CD4-positive, alpha-beta T cell treated with Interleukin-1 beta for 1 hour (primary cell): ENCODE measurements around the gene PBLD.

ENCODE experiments used
- DNase-seq, 2 donors: peaks; one replicate each; pipeline ENCODE4 v3.0.0-alpha.2; 2020 to 2022

The PBLD gene

DNA sequence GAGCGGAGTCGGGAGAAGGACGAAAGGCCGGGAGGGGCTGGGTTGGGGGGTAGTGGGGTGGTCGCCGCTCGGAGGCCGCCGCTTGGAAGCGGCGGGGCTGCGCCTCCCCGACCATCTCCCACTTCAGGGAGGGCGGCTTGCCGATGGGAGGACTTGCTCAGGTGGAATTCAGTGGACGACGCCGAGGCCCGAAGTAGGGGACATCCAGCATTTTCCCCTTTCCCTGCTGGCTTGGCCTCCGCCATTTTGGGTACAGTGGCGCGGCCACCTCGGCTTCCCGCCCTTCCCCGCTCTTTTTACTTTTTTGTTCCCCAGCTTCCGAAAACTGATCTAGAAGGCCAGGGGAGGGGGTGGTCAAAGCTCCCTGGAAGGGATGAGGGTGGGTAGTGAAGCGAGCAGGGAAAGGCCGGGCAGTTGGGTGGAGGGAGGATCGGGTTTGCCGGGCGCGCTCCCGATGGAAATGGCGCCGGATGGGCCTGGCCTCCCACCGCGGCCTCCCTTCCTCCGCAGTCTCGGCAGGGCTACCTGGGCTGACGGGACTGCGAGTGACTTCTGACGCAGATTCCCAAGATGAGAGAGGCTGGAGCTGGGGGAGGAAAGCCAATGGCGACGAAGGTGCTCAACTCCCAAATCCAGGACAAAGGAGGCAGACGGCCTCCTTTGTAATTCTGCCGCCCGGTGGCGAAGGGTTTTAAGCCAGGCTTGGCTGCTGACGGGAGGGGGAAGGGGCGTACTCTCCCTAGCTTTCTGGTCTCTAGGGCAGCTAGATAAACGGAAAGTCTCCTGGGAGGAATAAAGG is at the start of gene PBLD:
Gene PBLD, minus strand, starts transcription at position 670 of the 799 bp plus-strand sequence. CDS start 26,084 bp downstream, outside the sequence.
- DNase-seq: peak; percentile 63 to 66

DNA sequence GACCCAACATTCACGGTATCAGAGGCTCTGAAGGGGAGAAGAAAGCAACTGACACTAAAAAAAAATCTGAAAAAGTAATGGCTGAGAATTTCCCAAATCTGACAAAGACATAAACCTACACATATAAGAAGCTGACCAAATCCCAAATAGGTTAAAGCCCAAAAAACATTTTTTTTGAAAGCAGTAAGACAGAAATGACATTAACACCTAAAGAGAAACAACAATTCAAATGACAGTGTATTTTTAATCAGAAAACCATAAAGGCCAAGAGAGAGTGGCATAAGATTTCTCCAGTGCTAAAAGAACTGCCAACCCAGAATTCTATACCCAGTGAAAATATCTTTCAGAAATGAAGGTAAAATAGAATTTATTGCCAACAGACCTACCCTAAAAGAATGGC is 38.9 kb upstream of the PBLD start:
- no peak for DNase-seq

DNA sequence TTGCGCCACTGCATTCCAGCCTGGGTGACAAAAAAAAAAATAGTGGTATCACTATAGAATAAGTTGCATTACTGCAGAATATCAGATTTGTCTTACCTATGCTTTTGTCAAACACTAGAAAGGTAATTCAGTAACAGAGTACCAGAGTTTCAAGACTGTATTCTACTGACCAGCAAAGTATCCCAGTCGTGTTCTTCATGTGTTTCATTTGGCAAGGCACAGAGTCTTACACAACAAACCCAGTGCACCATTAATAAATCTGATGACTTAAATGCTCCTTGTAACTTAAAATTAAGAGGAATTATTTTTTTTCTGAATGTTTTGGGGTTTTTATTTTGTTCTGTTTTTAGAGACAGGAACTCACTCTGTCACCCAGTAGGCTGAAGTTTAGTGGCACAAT is 34.4 kb upstream of the PBLD start:
- DNase-seq: no peak

DNA sequence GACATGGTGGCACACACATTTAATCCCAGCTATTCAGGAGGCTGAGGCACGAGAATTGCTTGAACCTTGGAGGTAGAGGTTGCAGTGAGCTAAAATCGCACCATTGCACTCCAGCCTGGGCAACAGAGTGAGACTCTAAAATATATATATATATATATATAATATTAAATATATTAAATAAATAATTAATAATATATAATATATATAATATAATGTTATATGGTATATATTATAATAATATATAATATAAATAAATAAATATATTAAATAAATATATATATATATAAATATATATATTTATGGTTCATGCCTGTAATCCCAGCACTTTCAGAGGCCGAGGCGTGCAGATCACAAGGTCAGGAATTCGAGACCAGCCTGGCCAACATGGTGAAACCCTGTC is 33.9 kb upstream of the PBLD start:
- no peak for DNase-seq

DNA sequence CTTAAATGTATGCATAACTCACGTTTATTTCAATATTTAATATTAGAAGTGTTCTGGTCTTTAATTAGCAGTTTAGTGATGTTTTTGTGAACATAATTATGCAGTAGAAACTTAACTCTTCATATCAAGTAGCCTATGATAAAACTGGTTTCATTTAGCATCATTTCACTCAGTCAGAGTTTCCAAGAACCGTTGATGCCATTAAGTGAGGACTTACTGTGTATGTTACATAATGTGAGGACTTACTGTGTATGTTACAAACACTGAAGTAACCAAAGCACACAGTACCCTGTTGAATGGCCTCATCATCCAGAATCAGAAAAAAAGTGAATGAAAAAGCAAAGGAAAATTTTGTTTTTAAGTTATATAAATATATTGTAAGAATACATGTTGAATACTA is 32.9 kb upstream of the PBLD start:
- no peak for DNase-seq

DNA sequence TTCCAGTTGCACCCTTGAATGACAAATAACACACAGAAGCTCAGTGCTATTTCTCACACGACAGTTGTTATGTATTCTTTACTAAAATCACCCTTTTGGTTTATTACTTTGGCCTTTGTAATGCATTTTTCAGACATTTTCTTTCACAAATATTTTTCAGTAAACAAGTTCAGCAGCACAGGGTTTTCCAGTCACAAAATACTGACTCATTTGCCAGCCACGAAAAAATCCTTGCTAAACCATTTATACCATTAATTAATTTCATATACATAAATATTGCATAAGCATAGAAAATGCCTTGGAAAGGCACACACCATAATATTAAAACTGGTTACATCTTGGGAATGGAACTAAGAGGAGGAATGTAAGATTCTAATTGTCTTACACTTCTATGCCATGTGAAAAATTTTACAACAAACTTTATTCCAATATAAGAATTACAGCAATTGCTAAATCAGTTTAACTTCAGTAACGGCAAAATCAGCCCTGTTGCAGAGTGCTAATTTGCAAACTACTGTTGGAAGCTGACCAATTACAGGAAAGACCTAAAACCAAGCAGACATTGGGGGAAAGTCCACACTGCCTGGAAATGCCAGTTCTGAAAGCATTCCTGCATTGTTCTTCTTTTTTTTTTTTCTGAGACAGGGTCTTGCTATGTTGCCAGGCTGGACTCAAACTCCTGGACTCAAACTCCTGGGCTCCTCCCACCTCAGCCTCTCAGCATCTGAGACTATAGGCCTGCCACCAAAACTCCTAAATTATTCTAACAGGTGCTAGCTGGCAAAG is 31.6 kb upstream of the PBLD start:
- no peak for DNase-seq

DNA sequence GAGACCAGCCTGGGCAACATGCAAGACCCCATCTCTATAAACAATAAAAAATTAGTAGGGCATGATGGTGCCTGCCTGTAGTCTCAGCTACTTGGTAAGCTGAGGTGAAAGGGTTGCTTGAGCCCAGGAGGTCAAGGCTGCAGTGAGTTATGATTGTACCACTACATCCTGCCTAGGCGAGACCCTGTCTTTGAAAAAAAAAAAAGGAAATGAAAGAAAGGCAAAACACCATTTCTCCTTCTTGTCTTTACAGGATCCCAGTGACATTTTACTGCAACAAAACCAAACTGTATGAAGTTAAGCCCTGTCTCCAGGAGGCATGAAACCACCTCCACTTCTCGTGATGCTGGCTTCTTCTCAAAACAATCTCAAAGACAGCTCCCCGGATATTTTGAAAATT is 29.9 kb upstream of the PBLD start:
- no peak for DNase-seq

DNA sequence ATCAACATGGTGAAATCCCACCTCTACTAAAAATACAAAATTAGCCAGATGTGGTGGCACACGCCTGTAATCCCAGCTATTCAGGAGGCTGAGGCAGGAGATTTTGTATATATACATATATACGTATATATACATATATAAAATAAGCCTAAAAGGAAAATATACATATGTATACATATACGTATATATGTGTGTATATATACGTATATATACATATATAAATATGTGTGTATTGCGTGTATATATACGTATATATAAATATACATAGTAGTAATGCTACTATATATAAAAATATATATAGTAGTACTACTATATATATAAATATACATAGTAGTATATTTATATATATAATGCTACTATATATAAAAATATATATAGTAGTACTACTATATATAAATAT is 26.5 kb upstream of the PBLD start:
- no peak for DNase-seq

DNA sequence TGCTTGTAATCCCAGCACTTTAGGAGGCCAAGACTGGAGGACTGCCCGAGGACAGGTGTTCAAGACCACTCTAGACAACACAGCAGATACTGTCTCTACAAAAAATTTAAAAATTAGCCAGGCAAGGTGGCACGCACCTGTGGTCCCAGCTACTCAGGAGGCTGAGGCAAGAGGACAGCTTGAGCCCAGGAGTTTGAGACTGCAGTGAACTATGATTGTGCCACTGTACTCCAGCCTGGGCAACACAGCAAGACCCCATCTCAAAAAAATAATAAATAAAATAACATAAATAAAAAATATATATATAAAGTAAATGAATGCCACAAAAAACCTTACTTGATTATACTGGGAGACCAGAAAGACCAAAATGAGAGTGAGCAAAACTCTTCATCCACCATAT is 20.8 kb upstream of the PBLD start:
- no peak for DNase-seq

DNA sequence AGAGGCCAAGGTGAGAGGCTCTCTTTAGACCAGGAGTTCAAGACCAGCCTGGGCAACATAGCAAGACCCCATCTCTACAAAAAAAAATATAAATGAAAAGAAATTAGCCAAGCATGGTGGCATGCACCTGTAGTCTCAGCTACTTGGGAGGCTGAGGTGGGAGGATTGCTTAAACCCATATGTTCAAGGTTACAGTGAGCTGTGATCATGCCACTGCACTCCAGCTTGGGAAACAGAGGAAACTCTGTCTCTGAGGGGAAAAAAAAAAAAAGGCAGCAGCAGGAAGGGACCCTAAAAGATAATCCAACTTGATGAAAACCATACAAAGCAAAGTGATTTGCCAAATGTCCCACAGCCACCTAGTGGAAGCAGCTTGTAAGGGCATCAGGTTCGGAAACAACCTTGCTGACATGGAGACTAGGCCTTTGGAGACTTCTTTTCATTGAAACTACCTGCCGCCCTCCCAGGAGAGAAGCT is 15.6 kb upstream of the PBLD start:
- peak; percentile 54 to 66 for DNase-seq

DNA sequence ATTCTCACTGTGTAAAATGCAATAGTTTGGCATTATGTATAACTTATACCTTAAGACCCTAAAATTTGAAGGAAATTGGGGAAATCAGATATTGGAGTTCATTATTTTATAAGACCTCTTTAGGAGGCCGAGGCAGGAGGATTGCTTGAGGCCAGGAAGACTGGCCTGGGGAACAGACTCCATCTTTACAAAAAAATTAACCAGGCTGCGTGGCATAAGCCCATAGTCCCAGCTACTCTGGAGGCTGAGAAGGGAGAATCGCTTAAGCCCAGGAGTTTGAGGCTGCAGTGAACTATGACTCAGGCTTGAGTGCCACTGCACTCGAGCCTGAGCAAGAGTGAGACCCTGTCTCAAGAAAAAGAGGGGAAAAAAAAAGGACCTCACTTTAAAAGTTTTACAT is 14.0 kb upstream of the PBLD start:
- DNase-seq: no peak

DNA sequence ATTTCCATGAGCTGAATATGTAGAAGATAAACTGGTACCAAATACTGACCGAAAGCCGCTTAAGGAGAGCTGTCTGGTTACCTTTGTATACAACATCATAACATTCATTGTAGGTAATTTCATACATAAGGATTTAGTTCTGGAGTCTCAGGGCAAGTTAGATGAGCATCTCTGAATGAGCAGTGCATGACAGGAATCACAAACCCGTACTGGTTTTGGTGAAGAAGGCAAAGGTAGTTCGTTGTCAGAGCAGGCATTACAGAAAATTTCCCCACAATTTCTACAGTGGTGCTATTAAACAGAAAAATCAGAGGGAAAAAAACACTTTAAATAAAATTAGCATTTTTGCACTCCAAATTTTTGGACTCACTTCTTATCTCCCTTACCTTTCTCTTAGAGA is 12.9 kb upstream of the PBLD start:
- no peak for DNase-seq

DNA sequence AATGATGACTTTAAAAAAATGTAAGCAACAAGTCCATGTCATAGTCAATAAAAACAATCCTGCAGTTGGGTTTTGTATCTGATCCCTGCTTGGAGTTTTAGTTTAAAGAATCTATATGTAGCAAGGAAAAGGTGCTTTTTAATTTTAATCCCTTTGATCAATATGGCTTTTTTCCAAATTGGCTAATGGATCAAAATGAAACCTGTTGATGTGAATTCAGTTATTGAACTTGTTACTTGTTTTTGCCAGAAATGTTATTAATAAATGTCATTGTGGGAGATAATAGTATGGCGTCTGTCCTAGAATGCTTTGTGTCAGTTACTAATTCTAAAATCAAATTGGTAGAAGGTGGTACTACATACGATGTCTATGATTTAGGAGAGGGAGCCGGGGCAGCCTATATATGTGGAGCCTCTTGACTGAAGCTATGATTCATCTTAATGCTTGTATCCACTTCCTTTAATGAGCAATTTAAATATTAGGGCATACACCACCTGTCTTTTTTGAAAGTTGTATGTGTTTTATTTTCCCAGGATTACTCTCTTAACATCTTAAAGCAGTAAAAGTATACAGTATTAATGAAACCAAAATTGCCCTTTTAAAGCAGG is 10.3 kb upstream of the PBLD start:
- no peak for DNase-seq

DNA sequence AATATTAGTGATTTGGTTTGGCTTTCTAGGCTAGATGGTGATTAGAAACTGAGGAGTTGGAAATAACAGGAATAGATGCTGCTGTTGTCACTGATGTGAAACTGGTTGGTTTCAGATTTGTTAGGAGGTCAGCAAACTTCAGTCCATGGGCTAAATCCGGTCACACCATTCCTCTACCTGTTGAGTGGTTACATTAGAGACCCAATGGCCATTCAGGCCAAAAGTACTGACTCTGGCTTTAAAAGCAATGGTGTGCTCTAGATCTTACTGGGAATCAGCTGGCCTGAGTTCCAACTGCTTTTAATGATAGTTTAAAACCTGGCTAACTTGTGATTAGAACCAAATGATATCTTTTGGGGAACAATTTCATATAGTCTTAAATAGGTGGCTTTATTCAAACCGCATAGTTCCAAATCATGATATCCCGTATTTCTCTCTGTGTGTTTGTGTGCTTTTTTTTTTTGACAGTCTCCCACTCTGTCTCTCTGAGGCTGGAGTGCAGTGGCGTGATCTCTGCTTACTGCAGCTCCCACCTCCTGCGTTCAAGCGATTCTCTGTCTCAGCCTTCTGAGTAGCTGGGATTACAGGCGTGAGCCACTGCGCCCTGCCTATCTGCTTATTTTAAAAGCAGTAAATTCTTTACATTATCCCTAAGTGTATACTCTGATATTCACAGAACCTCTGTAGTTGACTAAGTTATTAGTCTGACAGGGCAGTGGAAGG is 7.8 kb upstream of the PBLD start:
- DNase-seq: no peak

DNA sequence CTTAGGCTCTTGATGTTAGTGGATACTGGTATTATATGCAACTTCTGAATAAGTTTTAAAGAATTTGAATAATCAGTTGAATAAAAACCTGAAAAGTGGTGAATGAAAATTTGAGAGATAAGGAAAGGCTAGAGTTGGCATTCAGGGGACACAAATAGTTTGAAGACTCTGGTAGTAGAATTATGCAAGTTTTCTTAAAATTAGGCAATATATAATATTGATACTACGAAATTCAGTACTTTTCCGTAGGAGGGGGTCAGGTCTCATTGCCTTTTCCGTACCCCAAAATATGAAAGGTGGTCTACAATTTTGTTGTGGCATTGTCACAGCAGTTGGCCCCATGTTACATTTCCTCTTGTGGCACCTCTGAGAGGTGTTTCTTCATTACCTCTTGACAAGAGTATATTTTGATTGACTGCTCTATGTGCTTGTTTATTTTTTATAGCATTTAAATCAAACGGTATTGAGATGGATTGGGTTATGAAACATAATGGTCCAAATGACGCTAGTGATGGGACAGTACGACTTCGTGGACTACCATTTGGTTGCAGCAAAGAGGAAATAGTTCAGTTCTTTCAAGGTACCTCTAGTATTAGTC is 4.1 kb upstream of the PBLD start:
- DNase-seq: no peak

DNA sequence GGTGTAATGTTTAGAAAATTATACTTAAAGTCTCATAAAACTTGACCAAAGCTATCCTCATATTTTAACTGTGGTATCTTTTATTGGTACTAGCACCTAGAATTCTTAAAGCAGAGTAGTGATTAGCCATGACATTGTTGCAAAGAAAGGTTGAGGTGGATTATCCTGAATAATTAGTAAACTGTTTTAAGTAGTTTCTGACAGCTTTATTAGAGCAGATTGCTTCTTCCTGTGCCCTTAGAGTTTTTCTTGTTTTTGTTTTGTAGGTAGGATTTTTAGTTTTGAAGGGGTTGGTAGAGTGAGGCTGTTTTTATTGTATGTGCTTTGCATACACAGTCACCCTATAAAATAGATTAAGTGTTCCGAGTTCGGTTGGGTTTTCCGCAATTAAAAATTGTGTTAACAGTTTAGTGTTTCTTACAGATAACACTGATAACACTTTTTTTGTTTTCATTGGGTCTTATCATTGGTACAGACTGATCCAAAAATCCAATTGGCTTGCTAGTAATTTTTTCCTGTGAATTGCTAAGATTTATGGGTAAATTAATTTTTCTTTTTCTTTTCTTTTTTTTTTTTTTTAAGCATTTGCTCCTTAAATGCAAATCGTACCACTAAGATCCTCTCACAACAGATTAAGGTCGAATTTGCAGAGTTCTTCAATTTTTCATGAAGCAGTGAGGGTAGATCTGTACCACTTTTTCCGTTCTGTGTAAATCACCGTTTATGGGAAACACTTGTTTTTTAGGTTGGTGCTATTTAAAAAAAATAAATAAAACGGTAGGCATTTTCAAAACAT is 2.1 kb upstream of the PBLD start:
- DNase-seq: no peak

DNA sequence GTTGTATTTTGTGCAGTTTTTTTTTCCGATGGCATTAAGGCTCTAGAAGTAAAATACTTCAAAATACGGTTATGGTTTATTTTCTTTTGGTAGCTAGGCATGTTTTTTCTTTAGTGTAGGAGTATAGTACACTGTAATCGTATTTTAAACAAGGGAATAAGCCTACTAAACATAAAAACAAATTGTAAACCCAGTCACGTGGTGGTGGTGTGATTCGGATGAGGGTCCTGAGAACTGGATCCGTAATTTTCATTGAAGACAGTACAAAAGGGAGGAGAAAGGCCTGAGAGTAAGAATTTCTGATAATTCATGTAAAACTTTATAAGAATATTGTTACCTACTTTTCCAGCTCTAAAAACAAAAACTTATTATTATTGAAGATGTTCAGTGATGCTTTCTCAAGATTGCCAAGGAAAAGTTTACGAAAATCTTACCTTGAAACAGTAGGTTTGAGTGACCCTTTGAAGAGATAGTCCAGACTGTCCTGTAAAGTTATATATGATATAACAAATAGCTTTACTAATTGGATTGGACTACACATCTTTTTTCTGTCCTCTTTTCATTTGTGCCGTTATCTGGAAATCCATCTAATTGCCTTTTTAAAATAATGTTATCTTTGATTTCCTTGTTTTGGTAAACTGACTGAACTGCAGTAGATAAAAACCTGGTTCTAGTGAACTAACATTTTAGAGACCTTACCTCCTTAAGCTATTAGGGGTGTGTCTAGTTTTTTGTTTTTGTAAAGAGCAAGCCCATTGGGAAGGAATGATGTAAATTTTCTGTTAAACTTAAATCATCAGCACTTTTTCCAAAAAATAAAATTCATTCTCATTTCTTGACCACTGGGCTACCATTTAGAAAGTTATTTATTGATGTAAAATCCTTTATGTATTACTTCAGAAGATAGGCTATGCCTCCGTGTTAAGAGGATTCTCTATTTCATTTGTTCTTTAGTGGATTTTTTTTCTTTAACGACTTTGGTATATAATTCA is 1.0 kb upstream of the PBLD start:
- no peak for DNase-seq

DNA sequence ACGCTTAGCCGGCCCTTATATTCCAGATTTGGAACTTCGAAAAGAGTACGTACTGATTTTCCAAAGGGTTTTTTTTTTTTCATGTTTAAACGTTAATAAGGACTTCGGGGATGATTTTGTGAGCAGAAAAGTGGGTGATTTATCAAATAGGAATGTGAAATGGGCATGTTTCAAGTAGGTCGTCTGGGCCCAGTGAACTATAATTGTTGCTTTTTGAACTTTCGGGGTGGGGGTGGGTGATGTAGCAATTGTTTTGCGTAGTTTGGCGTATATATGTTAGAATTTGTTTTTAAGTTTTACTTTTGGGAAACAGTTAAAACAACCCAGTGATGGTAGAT is 299 bp upstream of the PBLD start:
- DNase-seq: no peak

DNA sequence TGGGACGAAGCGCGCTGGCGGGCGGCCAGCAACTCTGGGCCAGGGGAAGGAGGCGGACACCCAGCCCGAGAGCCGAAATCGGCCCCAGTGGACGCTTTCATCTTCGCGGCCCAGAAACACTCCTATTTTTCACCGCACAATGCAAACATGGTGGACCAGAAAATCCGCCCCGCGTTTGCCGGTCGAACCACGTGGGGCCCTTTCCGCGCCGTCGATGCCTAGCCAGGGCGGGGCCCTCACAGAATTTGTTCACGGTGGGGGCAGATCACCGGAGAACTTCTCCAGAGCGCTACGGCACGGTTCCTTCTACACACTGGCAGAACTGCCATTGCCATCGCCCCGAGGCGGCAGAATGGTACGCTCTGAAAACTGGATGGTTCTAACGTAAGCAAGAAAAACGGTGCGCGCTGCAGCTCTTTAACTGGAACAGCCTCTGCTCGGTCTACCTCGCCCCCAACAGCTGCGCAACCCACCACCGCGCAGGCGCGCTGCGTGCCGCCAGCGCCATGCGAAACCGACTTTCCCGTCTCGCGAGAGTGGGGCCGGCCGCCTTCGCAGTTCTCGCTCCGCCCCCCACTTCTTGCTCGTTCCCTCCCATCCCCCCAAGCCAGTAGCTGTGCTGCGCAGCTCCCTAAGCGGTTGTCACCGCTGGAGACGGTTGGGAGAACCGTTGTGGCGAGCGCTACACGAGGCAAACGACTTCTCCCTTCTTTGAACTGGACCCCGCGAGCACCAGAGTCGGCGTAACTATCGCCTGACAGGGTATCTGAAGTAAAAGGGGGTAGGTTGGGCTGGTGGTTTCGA is 1.1 kb downstream of the PBLD start, which contains the start of gene HNRNPH3:
Gene HNRNPH3, plus strand, starts transcription at position 610 of the 804 bp plus-strand sequence. CDS start 5,158 bp downstream, outside the sequence.
- DNase-seq: peak; percentile 98
